Tibial nerve (tissue), 4 donors: Measurements from ENCODE around the gene NELL1.

Source experiments
- EP300 ChIP-seq, 2 donors: sonication (generic); formaldehyde crosslinking; IDR thresholded peaks; one replicate each; pipeline ENCODE4 v1.6.1; 2017; ENCODE audit warnings: antibody characterized with exemption in 2 of 2, mild to moderate bottlenecking in 1 of 2
- POLR2A ChIP-seq, 2 donors: fragments of 450-650 bp; IDR thresholded peaks; one replicate each; pipeline ENCODE4 v1.6.1; 2017; ENCODE audit warnings: antibody characterized with exemption in 2 of 2, mild to moderate bottlenecking in 2 of 2, moderate library complexity in 2 of 2
- TF ChIP-seq, protein P1 (sequence below), 5 experiments: fragments of 200-600 bp in 3 of 5; fragments of 450-650 bp in 2 of 5; sonication (generic) in 3 of 5; IDR thresholded peaks; one replicate each; pipeline ENCODE4 v1.5.1; 2016 to 2019; ENCODE audit warnings: antibody characterized with exemption in 5 of 5, mild to moderate bottlenecking in 3 of 5, moderate library complexity in 2 of 5

DNA sequence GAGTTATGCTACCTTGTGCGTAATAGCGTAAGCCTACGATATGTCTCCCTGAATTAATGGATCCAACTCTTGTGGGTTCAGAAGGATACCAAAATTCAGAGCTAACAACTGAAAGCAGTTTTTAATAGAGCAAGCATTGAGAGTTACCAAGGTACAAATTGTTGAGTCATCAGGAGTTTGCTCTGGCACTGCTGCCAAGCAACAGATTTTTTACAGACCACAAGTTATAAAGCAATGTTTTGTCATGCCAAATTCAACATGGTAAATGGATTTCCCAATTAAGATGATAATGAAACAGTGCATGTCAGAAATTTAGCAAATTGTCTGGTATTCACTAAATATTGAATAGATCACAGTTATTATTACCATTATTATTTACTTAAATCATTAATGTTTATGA lies 295.6 kb downstream of the NELL1 start:
- TF ChIP-seq, protein P1, sequence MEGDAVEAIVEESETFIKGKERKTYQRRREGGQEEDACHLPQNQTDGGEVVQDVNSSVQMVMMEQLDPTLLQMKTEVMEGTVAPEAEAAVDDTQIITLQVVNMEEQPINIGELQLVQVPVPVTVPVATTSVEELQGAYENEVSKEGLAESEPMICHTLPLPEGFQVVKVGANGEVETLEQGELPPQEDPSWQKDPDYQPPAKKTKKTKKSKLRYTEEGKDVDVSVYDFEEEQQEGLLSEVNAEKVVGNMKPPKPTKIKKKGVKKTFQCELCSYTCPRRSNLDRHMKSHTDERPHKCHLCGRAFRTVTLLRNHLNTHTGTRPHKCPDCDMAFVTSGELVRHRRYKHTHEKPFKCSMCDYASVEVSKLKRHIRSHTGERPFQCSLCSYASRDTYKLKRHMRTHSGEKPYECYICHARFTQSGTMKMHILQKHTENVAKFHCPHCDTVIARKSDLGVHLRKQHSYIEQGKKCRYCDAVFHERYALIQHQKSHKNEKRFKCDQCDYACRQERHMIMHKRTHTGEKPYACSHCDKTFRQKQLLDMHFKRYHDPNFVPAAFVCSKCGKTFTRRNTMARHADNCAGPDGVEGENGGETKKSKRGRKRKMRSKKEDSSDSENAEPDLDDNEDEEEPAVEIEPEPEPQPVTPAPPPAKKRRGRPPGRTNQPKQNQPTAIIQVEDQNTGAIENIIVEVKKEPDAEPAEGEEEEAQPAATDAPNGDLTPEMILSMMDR (IDR thresholded peaks at IDR 0.05) = no peak
- TF ChIP-seq POLR2A (IDR thresholded peaks at IDR 0.05) (no peak), EP300 (IDR thresholded peaks at IDR 0.05) (no peak)
